ENCODE data around the gene NEURL1.
"Not testable (repeated sequence)": the region's sequence is repeated elsewhere in the genome, so short reads cannot be mapped to it uniquely, and the experiment has no call there.

Gene NEURL1

GRCh38 chr10:103513380-103514060 lies 20.0 kb downstream of the NEURL1 start:
- no peak for DNase-seq (ENCODE audit: low read depth, low spot score)

GRCh38 chr10:103514244-103514643 lies 20.7 kb downstream of the NEURL1 start:
- no peak for DNase-seq (ENCODE audit: low read depth, low spot score)

GRCh38 chr10:103517234-103518085 lies 24.0 kb downstream of the NEURL1 start:
- no peak for DNase-seq (ENCODE audit: low read depth, low spot score)

- no peak for DNase-seq (ENCODE audit: low read depth, low spot score)
Observed at GRCh38 chr10:103519798-103520197, 26.3 kb downstream of the NEURL1 start.

- DNase-seq (ENCODE audit: low read depth, low spot score): not testable (repeated sequence)
Observed at GRCh38 chr10:103522006-103522405, 28.5 kb downstream of the NEURL1 start.

GRCh38 chr10:103523683-103524082 lies 30.2 kb downstream of the NEURL1 start:
- no peak for DNase-seq (ENCODE audit: low read depth, low spot score)

GRCh38 chr10:103525901-103526300 lies 32.4 kb downstream of the NEURL1 start:
- no peak for DNase-seq (ENCODE audit: low read depth, low spot score)

- DNase-seq (ENCODE audit: low read depth, low spot score): not testable (repeated sequence)
Observed at GRCh38 chr10:103527476-103527875, 34.0 kb downstream of the NEURL1 start.

GRCh38 chr10:103528549-103528948 lies 35.0 kb downstream of the NEURL1 start:
- DNase-seq (ENCODE audit: low read depth, low spot score): no peak

GRCh38 chr10:103529539-103529938 lies 36.0 kb downstream of the NEURL1 start:
- DNase-seq (ENCODE audit: low read depth, low spot score): no peak

- DNase-seq (ENCODE audit: low read depth, low spot score): no peak
Observed at GRCh38 chr10:103533827-103534226, 40.3 kb downstream of the NEURL1 start.

GRCh38 chr10:103534621-103535498 lies 41.4 kb downstream of the NEURL1 start:
- DNase-seq (ENCODE audit: low read depth, low spot score): no peak

GRCh38 chr10:103535595-103535994 lies 42.1 kb downstream of the NEURL1 start:
- DNase-seq (ENCODE audit: low read depth, low spot score): no peak

- DNase-seq (ENCODE audit: low read depth, low spot score): no peak
Observed at GRCh38 chr10:103539751-103540150, 46.2 kb downstream of the NEURL1 start.

- no peak for DNase-seq (ENCODE audit: low read depth, low spot score)
Observed at GRCh38 chr10:103540722-103541121, 47.2 kb downstream of the NEURL1 start.

GRCh38 chr10:103541616-103542015 lies 48.1 kb downstream of the NEURL1 start:
- DNase-seq (ENCODE audit: low read depth, low spot score): no peak

- no peak for DNase-seq (ENCODE audit: low read depth, low spot score)
Observed at GRCh38 chr10:103542764-103543616, 49.5 kb downstream of the NEURL1 start.

- DNase-seq (ENCODE audit: low read depth, low spot score): no peak
Observed at GRCh38 chr10:103543617-103544525, 50.4 kb downstream of the NEURL1 start.

GRCh38 chr10:103544657-103545310 lies 51.3 kb downstream of the NEURL1 start:
- no peak for DNase-seq (ENCODE audit: low read depth, low spot score)
